HepG2 (cell line): ENCODE data around the gene CD320. TPM values are rescaled to one million over a fixed set of nuclear protein-coding genes. Genes with fewer than 3 reads are reported as not detected.
A peak's percentile ranks its signal among the peaks of the same experiment; 100 is the strongest.

Source experiments
- ARHGAP35 ChIP-seq: sonication (generic); formaldehyde crosslinking; IDR thresholded peaks from 2 replicates; pipeline ENCODE4 v1.9.0; 2022; ENCODE audit warnings: mild to moderate bottlenecking, inconsistent platforms, moderate library complexity, missing genetic modification reagents, borderline replicate concordance
- ARNT ChIP-seq: fragments of 450-650 bp; IDR thresholded peaks from 2 replicates; pipeline ENCODE4 v1.6.1; 2017
- ATRX ChIP-seq: sonication (generic); formaldehyde crosslinking; IDR thresholded peaks from 2 replicates; pipeline ENCODE4 v1.4.0; 2020; ENCODE audit warnings: missing genetic modification reagents, borderline replicate concordance
- CCAR2 ChIP-seq: fragments of 200-400 bp; formaldehyde crosslinking; optimal IDR thresholded peaks from 2 replicates; pipeline ENCODE3; 2018; ENCODE audit warnings: low read depth, mild to moderate bottlenecking, low read length, moderate library complexity
- CREM ChIP-seq, 2 experiments: sonication (generic) in 1 of 2; formaldehyde crosslinking in 1 of 2; IDR thresholded peaks; 2 replicates each; pipeline versions ENCODE4 v1.4.0 to v1.6.1; 2016 to 2020; ENCODE audit warnings: antibody characterized with exemption in 1 of 2, mild to moderate bottlenecking in 1 of 2, missing genetic modification reagents in 1 of 2
- DBP ChIP-seq: sonication (generic); formaldehyde crosslinking; IDR thresholded peaks from 2 replicates; pipeline ENCODE4 v1.4.0; 2020; ENCODE audit warnings: missing genetic modification reagents; ENCODE audit errors: not compliant biosample characterization
- HDAC1 ChIP-seq: sonication (generic); formaldehyde crosslinking; IDR thresholded peaks from 2 replicates; pipeline ENCODE4 v1.5.1; 2020; ENCODE audit warnings: mild to moderate bottlenecking, missing genetic modification reagents
- KDM2A ChIP-seq: sonication (generic); formaldehyde crosslinking; IDR thresholded peaks from 2 replicates; pipeline ENCODE4 v1.4.0; 2020; ENCODE audit warnings: low read depth, missing genetic modification reagents, borderline replicate concordance
- MAFG ChIP-seq: sonication (generic); formaldehyde crosslinking; IDR thresholded peaks from 2 replicates; pipeline ENCODE4 v1.5.1; 2020; ENCODE audit warnings: mild to moderate bottlenecking, missing genetic modification reagents
- MAX ChIP-seq: IDR thresholded peaks from 2 replicates; pipeline ENCODE4 v1.6.1; 2012; ENCODE audit warnings: inconsistent platforms
- MYNN ChIP-seq: sonication (generic); formaldehyde crosslinking; IDR thresholded peaks from 2 replicates; pipeline ENCODE4 v1.4.0; 2020; ENCODE audit warnings: mild to moderate bottlenecking, low read depth, missing genetic modification reagents
- NR2C2 ChIP-seq: sonication (generic); formaldehyde crosslinking; IDR thresholded peaks from 2 replicates; pipeline ENCODE4 v1.4.0; 2020; ENCODE audit warnings: missing genetic modification reagents, mild to moderate bottlenecking, moderate library complexity, borderline replicate concordance
- RBAK ChIP-seq: sonication (generic); formaldehyde crosslinking; IDR thresholded peaks from 2 replicates; pipeline ENCODE4 v1.5.1; 2020; ENCODE audit warnings: mild to moderate bottlenecking, missing genetic modification reagents
- SCMH1 ChIP-seq: sonication (generic); formaldehyde crosslinking; IDR thresholded peaks from 2 replicates; pipeline ENCODE4 v1.9.0; 2021; ENCODE audit warnings: missing genetic modification reagents, mild to moderate bottlenecking, borderline replicate concordance
- SNAPC4 ChIP-seq: sonication (generic); formaldehyde crosslinking; IDR thresholded peaks from 2 replicates; pipeline ENCODE4 v1.4.0; 2020; ENCODE audit warnings: mild to moderate bottlenecking, missing genetic modification reagents
- SYNCRIP ChIP-seq: fragments of 200-400 bp; formaldehyde crosslinking; IDR thresholded peaks from 2 replicates; pipeline ENCODE4 v1.6.1; 2018; ENCODE audit warnings: mild to moderate bottlenecking, low read depth, low read length; ENCODE audit not compliant: insufficient read depth
- ZBTB34 ChIP-seq: sonication (generic); formaldehyde crosslinking; IDR thresholded peaks from 2 replicates; pipeline ENCODE4 v1.8.0; 2022; ENCODE audit warnings: mild to moderate bottlenecking, missing genetic modification reagents
- ZBTB7B ChIP-seq: sonication (generic); formaldehyde crosslinking; IDR thresholded peaks from 2 replicates; pipeline ENCODE4 v1.4.0; 2020; ENCODE audit warnings: missing genetic modification reagents
- ZEB1 ChIP-seq: IDR thresholded peaks from 2 replicates; pipeline ENCODE4 v1.6.1; 2012; ENCODE audit warnings: mild to moderate bottlenecking, low read depth, inconsistent platforms; ENCODE audit not compliant: insufficient replicate concordance
- ZFP36L2 ChIP-seq: sonication (generic); formaldehyde crosslinking; IDR thresholded peaks from 2 replicates; pipeline ENCODE4 v1.4.0; 2020; ENCODE audit warnings: missing genetic modification reagents
- ZKSCAN8 ChIP-seq: IDR thresholded peaks from 2 replicates; pipeline ENCODE4 v1.6.1; 2016; ENCODE audit warnings: borderline replicate concordance, missing genetic modification reagents, missing compliant biosample characterization
- ZNF432 ChIP-seq: sonication (generic); formaldehyde crosslinking; IDR thresholded peaks from 2 replicates; pipeline ENCODE4 v1.5.0; 2020; ENCODE audit warnings: missing genetic modification reagents, mild to moderate bottlenecking, borderline replicate concordance
- polyA plus RNA-seq, 8 experiments: library from polyadenylated mRNA; depleted of rRNA in 3 of 8; stranded (reverse) in 7 of 8; unstranded in 1 of 8; fragments of >200 nt; fragmentation: Illumina TruSeq in 4 of 8; extraction: Trizol in 4 of 8; gene quantifications; 2 replicates each; pipeline versions ENCODE4 v1.2.1 to v1.2.3, GENCODE V29; 2011 to 2016; ENCODE audit warnings: low read depth in 4 of 8, missing spikeins in 1 of 8, mixed read lengths in 1 of 8; ENCODE audit not compliant: insufficient read depth in 1 of 8
- total RNA-seq, 5 experiments: library from RNA; depleted of rRNA; stranded (reverse); fragments of >200 nt; fragmentation: Illumina TruSeq; extraction: Trizol; gene quantifications; 2 replicates each; pipeline ENCODE4 v1.2.3, GENCODE V29; 2016; ENCODE audit warnings: low read depth in 1 of 5

CD320 gene
- total and polyA plus RNA-seq, 2 of the 13 experiments (the other 11 are each of a cell fraction or from before 2014, with no cell fraction given) = 83.1 to 99.9 TPM

GRCh38 chr19:8355631-8356402 is 47.7 kb upstream of the CD320 start (continued):
- TF ChIP-seq HDAC1 = peak; percentile 54; the same call in 1 of the 2 replicates
- TF ChIP-seq ZBTB34 (CRISPR knock-in tag) = 0 out of 2 replicates have a peak, but pooled peaks have one; percentile 39
- TF ChIP-seq ARHGAP35 (CRISPR knock-in tag) = no peak
- no peak; the same call in 1 of the 2 replicates for TF ChIP-seq ZBTB7B (CRISPR knock-in tag)
- no peak for TF ChIP-seq SNAPC4 (CRISPR knock-in tag)
- TF ChIP-seq CREM (IDR thresholded peaks at IDR 0.05) = no peak
- TF ChIP-seq CREM (CRISPR knock-in tag; IDR thresholded peaks at IDR 0.05) = no peak
- 0 out of 2 replicates have a peak, but pooled peaks have one; percentile 30 for TF ChIP-seq KDM2A
- TF ChIP-seq CCAR2 = no peak
- no peak for TF ChIP-seq RBAK (CRISPR knock-in tag)
- TF ChIP-seq ZEB1 = no peak
- no peak for TF ChIP-seq ATRX (CRISPR knock-in tag)
- 0 out of 2 replicates have a peak, but pooled peaks have one; percentile 25 for TF ChIP-seq MAX
- TF ChIP-seq MAFG = no peak
- TF ChIP-seq ZKSCAN8 (CRISPR knock-in tag) = 0 out of 2 replicates have a peak, but pooled peaks have one; percentile 32
- TF ChIP-seq ZNF432 (CRISPR knock-in tag) = no peak
- no peak for TF ChIP-seq ZFP36L2 (CRISPR knock-in tag)
- TF ChIP-seq NR2C2 (CRISPR knock-in tag) = peak; percentile 64; the same call in 1 of the 2 replicates
- TF ChIP-seq SCMH1 (CRISPR knock-in tag) = no peak
- no peak for TF ChIP-seq DBP (CRISPR knock-in tag)
- TF ChIP-seq ARNT = no peak
- TF ChIP-seq SYNCRIP = no peak
- TF ChIP-seq MYNN (CRISPR knock-in tag) = no peak
